GM18520 (cell line): ENCODE results near the gene RBP5.

ENCODE experiments used
- ATAC-seq: cut with Tn5 transposase; IDR thresholded peaks from one replicate; pipeline ENCODE4 v1.9.1; 2021; ENCODE audit not compliant: unreplicated experiment

The RBP5 gene, protein sequence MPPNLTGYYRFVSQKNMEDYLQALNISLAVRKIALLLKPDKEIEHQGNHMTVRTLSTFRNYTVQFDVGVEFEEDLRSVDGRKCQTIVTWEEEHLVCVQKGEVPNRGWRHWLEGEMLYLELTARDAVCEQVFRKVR

DNA sequence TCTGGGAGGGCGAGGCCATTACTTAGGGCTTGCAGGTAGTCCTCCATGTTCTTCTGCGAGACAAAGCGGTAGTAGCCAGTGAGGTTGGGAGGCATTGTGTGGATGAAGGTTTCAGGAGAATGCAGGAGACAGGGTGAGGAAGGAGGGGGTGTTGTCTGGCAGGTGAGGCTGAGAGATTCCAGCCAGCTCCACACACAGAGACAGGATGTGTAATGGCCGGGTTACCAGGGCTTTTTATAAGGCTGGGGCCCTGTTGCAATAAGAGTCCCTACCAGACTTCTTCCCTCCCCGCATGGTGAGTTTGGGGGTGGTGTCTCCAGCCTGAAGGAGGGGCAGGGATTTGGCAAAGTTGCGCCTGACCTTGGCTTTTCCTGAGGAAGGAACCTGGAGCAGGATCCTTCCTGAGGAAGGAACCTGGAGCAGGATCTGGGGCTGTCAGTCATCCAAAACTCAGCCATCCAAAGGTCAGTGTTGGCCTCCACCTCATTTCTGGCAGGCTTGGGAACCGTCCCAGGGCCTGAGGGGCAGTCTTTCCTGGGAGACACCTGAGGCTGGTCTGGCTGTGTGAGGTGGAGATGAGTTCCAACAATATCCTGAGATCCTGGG is at the start of gene RBP5:
TSS of gene RBP5 (minus strand) at position 209 of the 606 bp plus-strand sequence. CDS start at position 95, 114 bp downstream.
- ATAC-seq: no peak

DNA sequence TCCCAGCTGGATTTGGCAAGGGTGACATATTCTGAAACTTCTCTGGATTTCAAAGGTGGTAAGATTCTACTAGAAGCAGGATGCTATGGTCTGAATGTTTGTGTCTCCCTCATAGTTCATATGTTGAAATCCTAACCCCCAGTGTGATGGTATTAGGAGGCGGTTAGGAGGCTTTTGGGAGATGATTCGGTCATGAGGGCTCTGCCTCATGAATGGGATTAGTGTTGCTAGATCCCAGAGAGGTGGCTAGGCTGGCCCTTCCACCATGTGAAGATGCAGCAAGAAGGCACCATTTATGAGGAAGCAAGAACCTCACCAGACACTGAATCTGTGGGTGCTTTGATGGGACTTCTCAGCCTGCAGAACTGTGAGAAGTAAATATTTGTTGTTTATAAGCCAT is 49.8 kb upstream of the RBP5 start:
- no peak for ATAC-seq

DNA sequence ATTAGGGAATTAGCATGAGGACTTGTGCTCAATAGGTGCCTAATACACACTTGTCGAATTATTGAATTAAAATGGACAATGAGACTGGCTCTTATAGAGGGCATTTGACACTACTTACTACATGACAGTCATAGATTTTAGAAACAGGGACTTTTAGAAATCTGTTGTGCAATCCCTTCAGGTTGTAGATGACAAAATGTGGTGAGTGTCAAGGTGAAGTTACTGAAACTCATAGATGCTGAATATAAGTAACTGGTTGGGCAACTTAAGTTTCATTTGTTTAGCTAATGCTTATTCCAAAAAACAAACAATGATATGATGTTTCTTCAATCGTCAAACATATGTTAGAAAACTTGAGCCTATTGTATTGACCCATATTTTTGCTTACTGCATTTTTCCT is 47.9 kb upstream of the RBP5 start:
- no peak for ATAC-seq

DNA sequence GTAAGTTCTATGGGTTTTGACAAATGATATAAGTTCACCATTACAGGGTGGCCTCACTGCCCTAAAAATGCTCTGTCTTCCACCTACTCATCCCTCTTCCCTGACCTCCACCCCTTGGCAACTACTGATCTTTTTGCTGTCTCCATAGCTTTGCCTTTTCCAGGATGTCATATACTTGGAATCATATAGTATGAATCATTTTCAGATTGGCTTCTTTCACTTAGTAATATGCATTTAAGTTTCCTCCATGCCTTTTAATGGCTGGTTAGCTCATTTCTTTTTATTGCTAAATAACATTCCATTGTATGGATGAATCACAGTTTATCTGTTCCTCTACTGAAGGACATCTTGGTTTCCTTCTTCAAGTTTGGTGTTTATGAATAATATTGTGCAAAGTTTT is 46.8 kb upstream of the RBP5 start:
- ATAC-seq: no peak

DNA sequence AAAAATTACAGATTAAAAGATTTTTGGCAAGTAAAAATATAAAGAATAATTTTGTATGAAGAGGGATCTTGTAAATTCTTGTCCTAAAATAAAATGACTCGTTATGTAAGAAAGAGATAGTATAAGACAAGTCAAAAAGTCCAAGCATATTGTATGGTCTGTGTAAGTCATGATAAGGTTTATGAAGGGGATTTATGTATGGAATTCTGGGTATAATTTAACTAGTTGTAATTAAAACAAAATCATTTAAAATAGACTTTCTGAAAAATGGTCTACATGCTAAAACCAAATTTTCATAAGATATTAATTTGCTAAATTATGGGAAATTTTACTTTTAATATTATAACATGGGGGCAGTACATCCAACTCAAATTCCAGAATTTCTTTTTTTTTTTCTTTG is 43.2 kb upstream of the RBP5 start:
- ATAC-seq: no peak

DNA sequence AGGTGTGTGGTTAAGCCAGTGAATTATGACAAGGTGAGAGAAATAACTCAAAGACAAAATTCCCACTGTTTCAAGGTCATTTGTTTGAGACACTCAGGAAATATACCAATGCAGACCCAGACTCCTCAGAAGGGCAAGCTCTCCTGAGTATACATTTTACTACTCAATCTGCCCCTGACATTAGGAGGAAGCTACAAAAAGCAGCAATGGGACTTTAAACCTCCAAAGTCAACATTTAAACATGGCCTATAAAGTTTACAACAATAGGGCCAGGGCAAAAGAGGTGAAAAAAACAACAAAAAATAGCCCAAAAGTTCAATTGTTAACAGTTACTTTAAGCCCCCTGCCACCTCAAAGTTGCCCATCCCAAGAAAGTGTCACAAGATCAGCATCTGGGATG is 41.3 kb upstream of the RBP5 start:
- no peak for ATAC-seq

DNA sequence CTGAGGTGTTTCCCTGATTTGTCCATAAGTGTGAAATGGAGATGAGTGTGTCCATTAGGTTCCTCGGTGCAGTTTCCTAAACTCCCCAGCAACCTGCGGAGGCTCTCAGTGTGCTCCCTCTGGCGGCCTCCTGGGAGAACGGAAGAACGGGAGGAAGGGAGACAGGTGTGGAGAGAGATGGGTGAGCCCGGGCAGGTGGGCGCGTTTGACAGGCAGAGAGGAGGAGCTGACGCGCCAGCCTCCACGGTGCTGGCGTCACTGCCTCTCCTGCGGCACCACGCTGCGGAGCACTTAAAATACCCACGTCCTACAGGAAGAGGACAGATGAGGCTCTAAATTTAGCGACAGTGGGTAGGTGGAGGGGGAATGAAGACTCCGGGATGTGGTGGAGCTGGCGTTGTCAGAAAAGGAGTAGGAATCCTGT is 34.0 kb upstream of the RBP5 start:
- no peak for ATAC-seq

DNA sequence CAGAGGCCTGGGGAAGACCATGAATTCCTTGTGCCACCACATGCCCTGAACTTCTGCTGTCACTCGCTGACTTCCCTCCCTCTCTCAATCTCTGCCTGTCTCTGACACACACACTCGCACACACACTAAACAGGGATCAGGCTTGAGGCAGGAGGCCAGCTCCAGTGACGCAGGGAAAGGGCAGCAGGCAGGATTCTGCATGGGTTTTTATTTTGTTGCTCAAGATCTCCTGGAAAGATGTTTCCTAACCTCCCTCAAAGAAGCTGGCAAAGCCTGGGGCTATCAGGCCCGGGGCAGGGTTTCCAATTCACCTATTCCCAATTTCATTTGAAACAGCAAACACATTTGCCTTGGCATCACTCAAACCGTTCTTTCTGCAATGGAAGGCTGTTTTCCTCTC is 33.1 kb upstream of the RBP5 start:
- ATAC-seq: no peak

DNA sequence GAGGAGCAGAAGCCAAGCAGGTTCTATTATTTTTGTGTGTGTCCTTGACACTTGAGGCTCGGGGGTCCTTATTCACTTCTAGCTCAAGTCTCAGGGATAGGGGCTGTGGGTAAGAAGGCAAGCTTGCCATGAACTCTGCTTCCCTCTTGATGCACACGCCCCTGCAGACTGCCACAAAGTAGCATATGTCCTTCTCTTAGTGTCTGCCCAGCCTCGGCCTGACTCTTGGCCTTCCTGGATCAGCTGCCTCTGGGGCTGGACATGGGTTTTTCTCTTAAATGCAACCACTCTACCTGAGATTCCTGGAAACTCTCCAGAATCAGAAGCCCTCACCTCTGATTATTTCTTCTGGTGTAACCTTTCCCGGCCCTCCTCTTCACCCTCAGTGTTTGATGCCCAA is 32.6 kb upstream of the RBP5 start:
- ATAC-seq: no peak

DNA sequence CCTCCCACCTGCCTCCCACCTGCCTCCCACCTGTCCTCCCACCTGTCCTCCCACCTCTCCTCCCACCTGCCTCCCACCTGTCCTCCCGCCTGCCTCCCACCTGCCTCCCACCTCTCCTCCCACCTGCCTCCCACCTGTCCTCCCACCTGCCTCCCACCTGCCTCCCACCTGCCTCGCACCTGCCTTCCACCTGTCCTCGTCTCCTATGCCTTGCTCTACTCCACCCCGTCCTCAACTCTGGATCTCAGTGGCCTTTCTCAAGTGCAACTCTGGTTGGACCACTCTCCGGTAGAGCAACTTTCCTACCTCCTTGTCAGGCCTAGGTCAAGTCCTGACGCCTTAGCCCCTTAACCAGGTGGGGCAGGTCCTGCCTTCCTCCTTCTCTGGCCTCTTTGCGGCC is 31.5 kb upstream of the RBP5 start:
- no peak for ATAC-seq

DNA sequence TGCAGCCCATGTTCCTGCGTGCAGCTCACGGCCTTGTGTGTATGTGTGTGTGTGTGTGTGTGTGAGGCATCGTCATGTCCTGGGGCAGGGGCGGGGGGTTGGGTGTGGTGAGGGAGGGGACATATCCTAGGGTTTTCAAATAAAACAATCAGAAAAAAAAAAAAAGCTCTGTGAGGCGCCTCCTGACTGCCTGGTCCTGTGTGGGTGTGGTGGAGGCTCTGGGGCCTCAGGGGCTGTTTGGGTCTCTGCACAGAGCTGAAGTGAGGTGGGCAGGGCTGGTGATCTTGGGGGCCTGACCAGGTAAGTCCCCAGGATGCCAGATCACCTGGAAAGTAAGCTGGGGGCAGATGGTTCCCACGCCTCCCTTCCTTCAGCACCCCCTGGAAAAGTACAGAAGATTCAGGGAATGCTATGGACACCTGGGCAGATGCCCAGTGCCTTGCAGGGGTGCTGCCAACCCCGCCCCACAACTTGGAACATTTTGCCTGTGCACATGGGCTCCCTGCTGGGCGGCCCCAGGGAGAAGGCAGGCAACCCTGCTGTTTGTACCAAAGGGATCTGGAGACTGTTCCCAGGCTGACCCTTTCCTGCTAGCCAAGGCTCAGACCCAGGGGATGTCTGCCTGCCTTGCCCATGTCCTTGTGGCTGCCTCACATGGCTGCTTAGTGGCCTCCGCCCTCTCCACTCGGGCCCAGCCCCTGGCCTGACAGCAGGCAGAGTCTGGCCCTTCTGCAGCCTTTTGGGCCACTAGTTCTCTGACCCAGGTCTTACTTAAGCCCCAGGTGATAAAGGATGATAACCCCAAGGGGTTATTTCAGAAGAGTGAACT is 30.3 kb upstream of the RBP5 start:
- ATAC-seq: no peak

DNA sequence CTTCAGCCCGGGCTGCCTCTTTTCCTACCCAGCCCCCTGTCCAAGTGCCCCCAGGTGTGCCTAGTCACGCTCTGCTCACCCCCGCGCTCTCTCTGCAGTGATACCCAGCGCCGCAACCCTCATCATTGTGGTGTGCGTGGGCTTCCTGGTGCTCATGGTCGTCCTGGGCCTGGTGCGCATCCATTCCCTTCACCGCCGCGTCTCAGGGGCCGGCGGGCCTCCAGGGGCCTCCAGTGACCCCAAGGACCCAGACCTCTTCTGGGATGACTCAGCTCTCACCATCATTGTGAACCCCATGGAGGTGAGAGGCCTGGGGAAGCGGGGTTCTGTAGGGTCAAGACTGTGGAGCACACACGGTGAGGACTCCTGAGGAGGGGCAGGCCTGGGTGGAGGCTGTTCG is 28.7 kb upstream of the RBP5 start:
- ATAC-seq: no peak

DNA sequence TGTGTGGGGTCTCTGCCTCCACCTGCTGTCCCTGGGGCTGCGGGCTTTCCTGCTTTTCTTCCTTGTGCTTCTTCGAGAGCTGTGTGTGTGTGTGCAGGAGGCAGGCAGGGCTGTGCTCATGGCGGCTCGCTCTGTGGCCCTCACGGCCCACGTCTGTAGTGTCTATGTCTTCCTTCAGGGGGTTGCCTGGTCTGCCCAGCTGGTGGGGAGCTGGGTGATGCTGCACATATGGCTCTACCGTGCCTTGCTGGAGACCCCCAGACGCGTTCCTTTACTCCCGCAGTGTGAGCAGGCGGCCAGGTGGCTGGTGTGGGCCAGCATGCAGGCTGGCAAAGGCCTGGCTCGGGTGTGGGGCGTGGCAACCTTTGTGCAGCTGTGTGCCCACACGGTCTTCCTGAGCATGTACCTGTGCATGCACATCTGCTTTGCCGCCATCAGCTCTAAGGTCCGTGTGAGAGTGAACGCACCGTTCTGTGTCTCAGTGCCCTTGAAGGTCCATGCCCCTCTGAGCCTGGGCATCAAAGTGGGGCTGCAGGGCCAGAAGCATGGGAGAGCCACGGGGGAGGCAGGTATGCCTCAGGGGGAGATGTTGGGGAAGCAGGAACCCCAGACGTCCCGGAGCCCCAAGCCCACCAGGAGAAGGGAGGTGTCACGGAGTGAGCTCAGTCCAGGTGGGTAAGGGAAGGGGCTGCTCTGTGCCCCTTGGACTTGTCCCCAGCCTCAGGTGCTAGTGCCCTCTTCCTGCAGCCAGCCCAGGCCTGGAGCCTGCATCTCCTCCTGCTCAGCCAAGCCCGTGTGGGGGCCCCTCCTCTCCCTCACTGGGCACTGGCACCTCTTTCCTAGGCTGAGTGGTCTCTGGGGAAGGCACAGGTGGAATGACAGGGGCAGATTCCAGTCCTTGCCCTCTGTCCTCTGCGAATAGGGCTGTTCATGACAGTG is 27.8 kb upstream of the RBP5 start:
- no peak for ATAC-seq

DNA sequence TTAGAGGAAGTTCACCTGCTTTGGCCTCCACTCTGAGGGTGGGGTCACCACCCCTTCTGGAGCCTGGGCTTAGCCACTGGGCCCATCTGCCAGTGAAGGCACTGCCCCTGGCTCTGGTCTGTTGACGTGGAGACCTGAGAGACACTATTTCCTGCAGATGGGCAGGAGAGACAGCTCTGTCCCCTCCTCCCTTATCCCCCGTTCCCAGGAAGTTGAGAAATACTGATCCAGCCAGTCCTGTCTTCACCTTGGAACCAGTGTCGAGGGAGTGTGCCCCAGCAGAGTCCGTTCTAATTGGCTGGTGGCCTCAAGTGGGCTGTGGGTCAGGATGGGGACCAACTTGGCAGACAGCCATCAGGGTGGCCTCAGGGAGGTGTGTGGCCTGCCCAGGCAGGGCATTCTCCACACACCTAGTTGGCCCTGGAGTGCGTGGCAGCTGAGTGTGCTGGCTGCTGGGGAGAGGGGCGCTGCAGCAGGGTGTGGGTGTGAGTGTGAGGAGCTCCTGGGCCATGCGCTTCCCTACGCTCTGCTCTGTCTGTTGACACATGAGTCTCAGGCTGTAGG is 26.9 kb upstream of the RBP5 start:
- ATAC-seq: no peak

DNA sequence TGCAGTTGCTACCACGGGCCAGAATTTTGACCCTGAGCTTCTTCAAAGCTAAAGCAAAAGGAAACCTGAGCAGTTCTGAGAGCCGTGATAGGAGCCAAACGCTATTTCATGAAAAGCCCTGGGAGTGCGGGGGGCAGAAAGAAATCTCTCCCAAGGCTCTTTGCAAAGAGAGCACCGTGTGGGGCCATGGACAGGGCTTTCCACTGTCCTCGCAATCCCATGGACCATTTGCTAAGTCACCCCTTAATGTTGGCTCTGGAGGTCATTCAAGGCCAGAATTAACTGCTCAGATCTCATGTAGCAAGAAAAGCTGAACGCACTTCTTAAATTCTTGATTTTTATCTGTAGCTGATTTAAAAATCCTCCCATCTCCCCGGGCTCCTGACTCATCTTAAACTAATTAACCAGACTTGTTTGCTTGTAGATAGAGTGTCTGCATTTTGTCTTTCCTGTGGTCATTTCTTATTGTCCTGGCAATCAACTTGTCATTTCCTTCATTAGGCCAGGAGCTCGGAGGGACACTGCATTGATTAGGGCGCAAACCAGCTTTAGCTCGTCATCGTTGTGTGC is 26.3 kb upstream of the RBP5 start:
- no peak for ATAC-seq

DNA sequence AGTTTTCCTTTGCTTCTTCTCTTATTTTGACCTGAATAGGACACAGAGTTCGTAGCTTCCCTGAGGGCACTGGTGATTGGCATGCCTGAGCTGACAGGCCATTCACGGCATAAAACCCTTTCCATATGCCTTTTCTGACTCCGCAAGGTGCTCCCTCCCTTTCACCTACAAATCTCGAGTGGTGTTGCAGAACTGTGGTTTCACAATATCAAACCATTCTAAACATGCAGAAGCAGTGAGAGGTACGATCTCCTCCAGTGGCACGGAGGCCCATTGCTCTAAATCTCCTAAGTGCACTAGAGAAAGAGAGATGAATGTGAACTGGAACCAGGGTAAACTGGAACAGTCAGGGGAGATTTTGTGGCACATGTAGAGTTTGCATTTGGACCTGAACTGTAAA is 25.4 kb upstream of the RBP5 start:
- no peak for ATAC-seq

DNA sequence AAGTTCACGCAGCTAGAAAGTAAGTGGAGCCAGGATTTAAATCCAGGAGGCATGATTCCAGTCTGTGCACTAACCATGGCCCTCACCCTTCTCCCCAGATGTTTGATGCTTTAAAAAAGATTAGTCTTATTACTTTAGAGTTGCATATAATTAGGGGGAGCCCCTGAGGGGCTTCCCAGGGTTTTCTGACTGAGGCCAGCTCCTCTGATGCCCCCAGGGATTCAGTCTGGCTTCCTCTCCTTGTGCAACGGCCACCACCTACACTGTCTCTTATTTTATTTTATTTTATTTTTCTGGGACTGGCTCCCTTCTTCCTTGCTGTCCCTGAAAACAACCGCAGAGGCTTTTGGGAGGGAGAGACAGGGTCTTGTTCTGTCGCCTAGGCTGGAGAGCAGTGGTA is 24.1 kb upstream of the RBP5 start:
- no peak for ATAC-seq

DNA sequence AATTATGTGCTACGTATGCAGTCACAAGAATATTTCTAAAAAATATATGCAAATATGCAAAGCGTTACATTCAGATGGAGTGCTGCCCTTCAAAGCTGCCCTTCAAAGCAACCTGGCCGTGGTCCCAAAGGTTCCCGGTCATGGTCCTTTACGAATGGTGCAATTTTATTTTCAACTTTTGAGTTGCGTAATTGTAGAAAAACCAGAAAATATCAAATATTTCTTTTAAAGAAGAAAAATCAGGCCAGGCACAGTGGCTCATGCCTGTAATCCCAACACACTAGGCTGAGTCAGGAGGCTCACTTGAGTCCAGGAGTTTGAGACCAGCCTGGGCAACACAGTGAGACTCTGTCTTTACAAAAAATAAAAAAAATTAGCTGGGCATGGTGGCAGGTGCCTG is 22.8 kb upstream of the RBP5 start:
- no peak for ATAC-seq

DNA sequence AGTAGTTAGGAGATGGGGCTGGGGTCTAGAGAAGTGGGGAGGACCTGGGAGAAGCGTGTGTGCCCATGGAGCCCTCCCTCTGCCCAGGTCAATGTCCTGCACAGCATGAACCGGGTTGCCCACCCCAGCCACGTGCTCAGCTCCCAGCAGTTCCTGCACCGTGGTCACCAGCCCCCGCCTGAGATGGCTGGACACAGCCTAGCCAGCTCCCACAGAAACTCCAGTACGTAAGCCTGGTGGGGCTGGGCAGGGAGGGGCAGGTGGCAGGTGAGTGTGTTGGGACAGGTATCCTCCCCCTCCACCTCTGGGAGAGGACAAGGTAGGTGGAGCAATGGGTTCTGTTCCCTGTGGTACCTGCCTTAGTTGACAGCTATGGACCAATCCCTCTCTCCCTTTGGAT is 22.2 kb upstream of the RBP5 start:
- no peak for ATAC-seq

DNA sequence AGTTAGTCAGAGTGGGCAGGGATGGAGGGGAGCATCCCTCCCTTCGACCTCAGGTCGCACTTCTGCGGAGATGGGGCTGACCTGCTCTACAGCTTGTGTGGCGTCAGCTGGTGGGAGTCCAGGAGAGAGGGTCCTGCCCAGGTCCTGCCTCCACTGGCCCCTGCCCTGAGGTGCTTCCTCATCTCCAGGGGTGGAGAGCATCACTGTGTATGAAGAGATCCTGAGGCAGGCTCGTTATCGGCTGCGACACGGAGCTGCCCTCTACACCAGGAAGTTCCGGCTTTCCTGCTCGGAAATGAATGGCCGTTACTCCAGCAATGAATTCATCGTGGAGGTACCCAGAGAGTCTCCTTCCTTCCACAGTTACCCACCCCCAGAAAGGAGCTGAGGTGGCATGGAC is 21.7 kb upstream of the RBP5 start:
- ATAC-seq: no peak

DNA sequence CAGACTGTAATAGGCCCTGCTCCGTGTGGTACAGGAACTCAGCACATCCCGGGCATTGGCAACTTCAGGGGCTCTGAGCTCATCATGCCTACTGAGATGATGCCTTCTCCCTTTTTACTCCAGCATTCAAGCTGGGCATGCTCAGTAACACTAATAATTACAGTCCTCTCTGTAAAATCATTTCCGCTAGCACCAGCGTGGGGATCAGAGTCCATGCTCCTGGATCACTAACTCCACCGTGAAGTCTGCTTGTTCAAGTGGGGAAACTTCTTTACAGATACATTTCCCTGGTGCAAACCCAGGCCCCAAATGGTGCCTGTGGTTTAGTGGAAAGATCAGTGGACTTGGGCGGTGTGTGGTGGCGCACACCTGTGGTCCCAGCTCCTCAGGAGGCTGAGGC is 18.2 kb upstream of the RBP5 start:
- ATAC-seq: no peak
